Ascending aorta (tissue), 2 donors: ENCODE results near the gene ADPRH. TPM values are rescaled to one million over a fixed set of nuclear protein-coding genes. Genes with fewer than 3 reads are reported as not detected.

Source experiments
- DNase-seq, 2 donors: peaks; one replicate each; pipeline ENCODE4 v3.0.0-alpha.2; 2019; ENCODE audit warnings: low spot score in 2 of 2
- H3K27ac ChIP-seq, 2 donors: fragments of 200-600 bp; sonication (generic); one replicate each; pipeline ENCODE4 v1.5.1; 2016 to 2017; ENCODE audit warnings: mild to moderate bottlenecking in 1 of 2
- H3K27me3 ChIP-seq: fragments of 200-600 bp; sonication (generic); one replicate; pipeline ENCODE4 v1.5.1; 2017
- H3K36me3 ChIP-seq, 2 donors: fragments of 200-600 bp; sonication (generic); one replicate each; pipeline ENCODE4 v1.5.1; 2016
- H3K4me1 ChIP-seq, 2 donors: fragments of 200-600 bp; sonication (generic); one replicate each; pipeline ENCODE4 v1.5.1; 2016 to 2017; ENCODE audit warnings: mild to moderate bottlenecking in 1 of 2
- H3K4me3 ChIP-seq, 2 donors: fragments of 200-600 bp; sonication (generic); one replicate each; pipeline ENCODE4 v1.5.1; 2016 to 2017; ENCODE audit warnings: mild to moderate bottlenecking in 1 of 2
- H3K9me3 ChIP-seq, 2 donors: fragments of 200-600 bp; sonication (generic); one replicate each; pipeline ENCODE4 v1.5.1; 2016
- CTCF ChIP-seq, 3 experiments: fragments of 200-600 bp in 2 of 3; fragments of 450-650 bp in 1 of 3; sonication (generic) in 2 of 3; IDR thresholded peaks; one replicate each; pipeline ENCODE4 v1.5.1; 2016 to 2019; ENCODE audit warnings: antibody characterized with exemption in 3 of 3, mild to moderate bottlenecking in 1 of 3, moderate library complexity in 1 of 3
- intact Hi-C: fragments of 100-400 bp; cut with DNase I; formaldehyde crosslinking; loops from one replicate; pipeline ENCODE4 v1.15.1; 2023
- total RNA-seq: library from RNA; depleted of rRNA; stranded (reverse); fragments of >200 nt; gene quantifications from one replicate; pipeline ENCODE4 v1.1.0, GENCODE V29; 2016

ADPRH gene
- total RNA-seq, 1 donor from 2014 or later: 32.1 TPM

GRCh38 chr3:119625451-119626153 is 46.3 kb downstream of the ADPRH start:
- intact Hi-C loops: loop anchor here (2.0 to 5.0 kb wide), 2 partner anchors 43 to 51 kb away; partner anchors contain the start of gene COX17
- Histone ChIP-seq H3K27me3 (no peaks in the 10 kb centered on the region), H3K9me3 (no peaks in the 10 kb centered on the region), H3K36me3 (no peaks in the 10 kb centered on the region), H3K4me1 (peaks cover 4 to 30% of the 10 kb centered on the region in 2 donors), H3K4me3 (no peak overlapping the region), H3K27ac (no peak overlapping the region)
- peak in 1 of 2 donors; percentile 55 for DNase-seq
- TF ChIP-seq CTCF (IDR thresholded peaks at IDR 0.05): no peak

- TF ChIP-seq CTCF (IDR thresholded peaks at IDR 0.05): no peak
- DNase-seq: peak in 1 of 2 donors; percentile 47
- Histone ChIP-seq H3K36me3 (no peaks in the 10 kb centered on the region), H3K27ac (peak overlapping the region; percentile 29 to 32), H3K27me3 (no peaks in the 10 kb centered on the region), H3K9me3 (no peaks in the 10 kb centered on the region), H3K4me3 (no peak overlapping the region), H3K4me1 (peaks cover 4 to 36% of the 10 kb centered on the region in 2 donors)
- intact Hi-C loops: loop anchor here (2.0 to 5.0 kb wide), 2 partner anchors 44 to 51 kb away; partner anchors contain the start of gene COX17
These were observed 46.9 kb downstream of the ADPRH start for GRCh38 chr3:119626196-119626595.

GRCh38 chr3:119627461-119627860 is 48.2 kb downstream of the ADPRH start:
- H3K27ac ChIP-seq: peak overlapping the region; percentile 74 to 85
- no peaks in the 10 kb centered on the region for H3K36me3 ChIP-seq
- H3K9me3 ChIP-seq: no peaks in the 10 kb centered on the region
- no peak for TF ChIP-seq CTCF (IDR thresholded peaks at IDR 0.05)
- H3K4me1 ChIP-seq: peaks cover 4 to 48% of the 10 kb centered on the region in 2 donors
- intact Hi-C loops: loop anchor here (2.0 to 5.0 kb wide), 2 partner anchors 45 to 49 kb away; partner anchors contain the start of gene COX17
- no peaks in the 10 kb centered on the region for H3K27me3 ChIP-seq
- peak in 1 of 2 donors; percentile 73 for DNase-seq
- no peak overlapping the region for H3K4me3 ChIP-seq

GRCh38 chr3:119628390-119628789 is 49.1 kb downstream of the ADPRH start:
- peaks cover 4 to 54% of the 10 kb centered on the region in 2 donors for H3K4me1 ChIP-seq

GRCh38 chr3:119628816-119629445 is 49.6 kb downstream of the ADPRH start:
- intact Hi-C loops: loop anchor here (5.0 kb wide), 1 partner anchor 47 kb away; no protein-coding TSS in a partner anchor
- H3K36me3 ChIP-seq: no peaks in the 10 kb centered on the region
- no peaks in the 10 kb centered on the region for H3K9me3 ChIP-seq
- H3K27ac ChIP-seq: peak overlapping the region; percentile 74 to 85
- no peaks in the 10 kb centered on the region for H3K27me3 ChIP-seq
- TF ChIP-seq CTCF (IDR thresholded peaks at IDR 0.05): no peak
- no peak overlapping the region for H3K4me3 ChIP-seq
- peaks cover 4 to 54% of the 10 kb centered on the region in 2 donors for H3K4me1 ChIP-seq
- DNase-seq: peak in 1 of 2 donors; percentile 63

More at GRCh38 chr3:119628390-119628789, 49.1 kb downstream of the ADPRH start:
- Histone ChIP-seq H3K27me3 (no peaks in the 10 kb centered on the region), H3K27ac (peak overlapping the region; percentile 74 to 85), H3K36me3 (no peaks in the 10 kb centered on the region), H3K9me3 (no peaks in the 10 kb centered on the region), H3K4me3 (no peak overlapping the region)
- no peak for TF ChIP-seq CTCF (IDR thresholded peaks at IDR 0.05)
- intact Hi-C loops: loop anchor here (5.0 kb wide), 1 partner anchor 46 kb away; no protein-coding TSS in a partner anchor
- DNase-seq: peak in 1 of 2 donors; percentile 61
